KMS-11 (cell line): ENCODE results near the gene CAT.
A peak's percentile ranks its signal among the peaks of the same experiment; 100 is the strongest.

ENCODE experiments used
- H2AFZ ChIP-seq: fragments of 200-600 bp; sonication (generic); 2 replicates; pipeline ENCODE4 v1.6.1; 2016; ENCODE audit warnings: antibody characterized with exemption, mixed run types, low read depth
- H3K27ac ChIP-seq: fragments of 200-600 bp; sonication (generic); 2 replicates; pipeline ENCODE4 v1.6.1; 2016; ENCODE audit warnings: mild to moderate bottlenecking, mixed run types
- H3K27me3 ChIP-seq: fragments of 200-600 bp; sonication (generic); 2 replicates; pipeline ENCODE4 v1.6.1; 2017; ENCODE audit warnings: mild to moderate bottlenecking, low read depth, mixed run types, moderate library complexity; ENCODE audit not compliant: insufficient read depth
- H3K36me3 ChIP-seq: fragments of 200-600 bp; sonication (generic); 2 replicates; pipeline ENCODE4 v1.6.1; 2017; ENCODE audit warnings: mild to moderate bottlenecking, mixed run types; ENCODE audit not compliant: insufficient read depth
- H3K4me1 ChIP-seq: fragments of 200-600 bp; sonication (generic); 2 replicates; pipeline ENCODE4 v1.6.1; 2016; ENCODE audit warnings: mild to moderate bottlenecking, low read depth, mixed run types; ENCODE audit not compliant: poor library complexity, severe bottlenecking
- H3K4me2 ChIP-seq: fragments of 200-600 bp; sonication (generic); 2 replicates; pipeline ENCODE4 v1.7.0; 2016; ENCODE audit warnings: mild to moderate bottlenecking, mixed run types
- H3K4me3 ChIP-seq: fragments of 200-600 bp; sonication (generic); IDR thresholded peaks from 2 replicates; pipeline ENCODE4 v1.6.1; 2017; ENCODE audit warnings: low read depth, low read length, mixed read lengths; ENCODE audit not compliant: insufficient read depth
- H3K79me2 ChIP-seq: fragments of 200-600 bp; sonication (generic); 2 replicates; pipeline ENCODE4 v1.6.1; 2016; ENCODE audit warnings: low read depth, mixed run types; ENCODE audit not compliant: insufficient read depth
- H3K9ac ChIP-seq: fragments of 200-600 bp; sonication (generic); 2 replicates; pipeline ENCODE4 v1.6.1; 2016; ENCODE audit warnings: mild to moderate bottlenecking, mixed run types
- H4K20me1 ChIP-seq: fragments of 200-600 bp; sonication (generic); 2 replicates; pipeline ENCODE4 v1.6.1; 2016; ENCODE audit warnings: mild to moderate bottlenecking, mixed run types; ENCODE audit not compliant: insufficient read depth
- CTCF ChIP-seq: fragments of 200-600 bp; sonication (generic); conservative IDR thresholded peaks from 2 replicates; pipeline ENCODE4 v1.6.1; 2017; ENCODE audit warnings: low read depth, mild to moderate bottlenecking, antibody characterized with exemption, low read length, moderate library complexity, mixed read lengths

CAT gene

DNA sequence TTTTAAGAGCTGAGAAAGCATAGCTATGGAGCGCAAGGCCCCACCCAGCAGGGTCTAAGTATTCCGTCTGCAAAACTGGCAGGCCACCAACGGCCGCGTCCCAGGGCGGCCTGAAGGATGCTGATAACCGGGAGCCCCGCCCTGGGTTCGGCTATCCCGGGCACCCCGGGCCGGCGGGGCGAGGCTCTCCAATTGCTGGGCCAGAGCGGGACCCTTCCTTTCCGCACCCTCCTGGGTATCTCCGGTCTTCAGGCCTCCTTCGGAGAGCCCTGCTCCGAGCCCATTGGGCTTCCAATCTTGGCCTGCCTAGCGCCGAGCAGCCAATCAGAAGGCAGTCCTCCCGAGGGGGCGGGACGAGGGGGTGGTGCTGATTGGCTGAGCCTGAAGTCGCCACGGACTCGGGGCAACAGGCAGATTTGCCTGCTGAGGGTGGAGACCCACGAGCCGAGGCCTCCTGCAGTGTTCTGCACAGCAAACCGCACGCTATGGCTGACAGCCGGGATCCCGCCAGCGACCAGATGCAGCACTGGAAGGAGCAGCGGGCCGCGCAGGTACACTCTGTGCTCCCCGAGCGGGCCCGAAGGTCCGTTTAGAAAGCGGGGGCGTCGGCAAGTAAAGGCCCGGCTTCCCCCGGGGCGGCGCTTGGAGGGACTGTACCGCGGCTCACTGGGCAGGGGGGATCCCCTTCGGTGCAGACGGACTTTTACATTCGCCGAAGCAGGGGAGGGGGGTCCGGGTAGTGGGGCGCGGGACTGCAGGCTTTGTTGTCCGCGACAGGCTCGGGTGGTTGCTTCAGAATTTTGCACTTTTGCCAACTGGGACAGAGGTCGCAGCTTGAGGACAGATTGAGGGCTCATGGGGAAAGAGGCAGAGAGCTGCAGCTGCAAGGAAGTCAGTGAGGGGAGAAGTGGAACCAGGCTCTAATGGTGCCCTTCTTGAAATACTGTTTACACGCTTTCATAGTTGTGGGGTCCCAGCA lies at the start of gene CAT:
CAT (plus strand) TSS at position 406 of the 979 bp plus-strand sequence; CDS start at position 486, 80 bp downstream.
- no peak for TF ChIP-seq CTCF
- Histone ChIP-seq H3K27ac (peak within 1 kb of the TSS; percentile 49; the same call in 1 of the 2 replicates), H3K4me2 (peak within 1 kb of the TSS; percentile 94), H3K27me3 (no peaks in the 10 kb centered on the region), H3K36me3 (no peaks in the 10 kb centered on the region), H2AFZ (peak within 1 kb of the TSS; percentile 96), H3K79me2 (no peaks in the 10 kb centered on the region), H3K4me3 (no peak within 1 kb of the TSS), H4K20me1 (no peaks in the 10 kb centered on the region), H3K4me1 (peaks cover 12% of the 10 kb centered on the region), H3K9ac (peak within 1 kb of the TSS; percentile 57)

- no peak overlapping the region for H3K27ac ChIP-seq
- no peaks in the 10 kb centered on the region for H4K20me1 ChIP-seq
- no peak overlapping the region for H3K9ac ChIP-seq
- H3K79me2 ChIP-seq, result no peaks in the 10 kb centered on the region
- H3K4me1 ChIP-seq, result no peaks in the 10 kb centered on the region
- H2AFZ ChIP-seq, result no peak overlapping the region
- no peaks in the 10 kb centered on the region for H3K27me3 ChIP-seq
- H3K36me3 ChIP-seq, result no peaks in the 10 kb centered on the region
- no peak overlapping the region for H3K4me3 ChIP-seq
- TF ChIP-seq CTCF, result no peak
- H3K4me2 ChIP-seq, result no peak overlapping the region
These were observed 43.9 kb upstream of the CAT start for GRCh38 chr11:34394771-34395300.

GRCh38 chr11:34395916-34396550 lies 42.7 kb upstream of the CAT start:
- TF ChIP-seq CTCF, result no peak
- Histone ChIP-seq H3K79me2 (no peaks in the 10 kb centered on the region), H3K36me3 (no peaks in the 10 kb centered on the region), H3K4me3 (no peak overlapping the region), H4K20me1 (no peaks in the 10 kb centered on the region), H3K4me1 (no peaks in the 10 kb centered on the region), H3K9ac (no peak overlapping the region), H3K27me3 (no peaks in the 10 kb centered on the region), H2AFZ (no peak overlapping the region), H3K27ac (no peak overlapping the region), H3K4me2 (no peak overlapping the region)

DNA sequence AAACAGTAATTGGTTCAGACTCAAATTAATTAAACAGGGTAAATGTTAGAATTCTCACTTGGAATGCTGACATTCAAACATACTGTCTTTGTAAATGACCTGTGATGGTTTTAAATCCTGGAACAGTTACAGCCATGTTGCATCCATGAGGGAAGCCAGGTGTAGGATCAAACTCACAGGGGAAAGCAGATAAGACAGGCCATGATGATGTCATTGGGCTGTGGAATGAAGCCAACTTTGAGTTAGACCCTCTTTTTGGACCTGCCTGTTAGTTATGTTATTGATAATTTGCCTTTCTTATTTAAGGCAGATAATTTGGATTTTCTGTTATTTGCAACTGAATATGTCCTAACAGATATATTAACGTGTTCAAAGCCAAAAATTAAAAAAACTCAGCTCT lies 41.6 kb upstream of the CAT start:
- Histone ChIP-seq H3K36me3 (no peaks in the 10 kb centered on the region), H4K20me1 (no peaks in the 10 kb centered on the region), H2AFZ (no peak overlapping the region), H3K27me3 (no peaks in the 10 kb centered on the region), H3K4me3 (no peak overlapping the region), H3K4me1 (no peaks in the 10 kb centered on the region), H3K79me2 (no peaks in the 10 kb centered on the region), H3K4me2 (no peak overlapping the region), H3K27ac (no peak overlapping the region), H3K9ac (no peak overlapping the region)
- TF ChIP-seq CTCF, result no peak
